ENCODE data around the gene NUPR1.

GRCh38 chr16:28549301-28549899 is 10.6 kb upstream of the NUPR1 start:
- TF ChIP-seq ZBTB8A (tag by site-specific recombination; IDR thresholded peaks at IDR 0.05) = no peak
- peak; percentile 39; the same call in 1 of the 2 replicates for TF ChIP-seq CTCF (tag by site-specific recombination; IDR thresholded peaks at IDR 0.05)
- TF ChIP-seq SALL2 (tag by site-specific recombination; IDR thresholded peaks at IDR 0.05; ENCODE audit: borderline replicate concordance) = no peak
- no peak for TF ChIP-seq ZNF350 (tag by site-specific recombination; IDR thresholded peaks at IDR 0.05)

All from HEK293 (cell line).